Measurements from ENCODE around the gene FAM89A.

Gene FAM89A

DNA sequence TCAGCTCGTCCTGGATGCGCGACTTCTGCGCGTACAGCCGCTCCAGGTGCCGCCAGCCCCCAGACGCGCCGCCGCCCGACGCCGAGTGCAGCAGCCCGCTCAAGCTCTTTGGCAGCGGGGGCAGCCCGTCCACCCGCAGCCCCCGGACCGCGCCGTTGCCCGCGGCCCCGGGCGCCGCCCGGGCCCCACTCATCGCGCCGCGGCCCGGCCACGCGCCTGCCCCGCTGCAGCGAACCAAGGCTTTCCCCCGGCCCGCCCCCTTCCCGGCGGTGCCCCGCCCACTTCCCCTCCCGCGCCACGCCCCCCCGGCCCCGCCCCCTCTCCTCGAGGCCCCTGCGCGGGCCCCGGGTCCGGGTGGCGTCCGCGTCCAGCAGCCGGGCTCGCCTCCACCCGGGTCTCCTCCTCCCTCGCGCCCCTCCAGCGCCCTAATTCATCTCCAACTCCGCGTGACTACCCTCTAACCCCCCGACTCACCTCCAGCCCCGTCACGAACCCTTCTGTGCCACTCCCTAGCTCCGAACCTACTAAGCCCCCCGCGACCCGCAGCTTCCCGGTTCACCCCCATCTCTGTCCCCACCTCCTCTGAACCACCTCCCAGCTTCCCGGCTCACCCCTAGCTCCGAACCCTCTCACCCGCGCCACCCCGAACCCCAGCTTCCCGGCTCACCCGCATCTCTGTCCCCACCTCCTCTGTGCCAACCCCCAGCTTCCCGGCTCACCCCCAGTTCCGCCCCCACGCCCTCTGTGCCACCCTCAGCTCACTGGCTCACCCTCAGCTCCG, at the start of gene FAM89A:
FAM89A (minus strand) TSS at position 236 of the 781 bp plus-strand sequence; CDS start at position 193, 43 bp downstream.
- peak; percentile 61 for DNase-seq

DNA sequence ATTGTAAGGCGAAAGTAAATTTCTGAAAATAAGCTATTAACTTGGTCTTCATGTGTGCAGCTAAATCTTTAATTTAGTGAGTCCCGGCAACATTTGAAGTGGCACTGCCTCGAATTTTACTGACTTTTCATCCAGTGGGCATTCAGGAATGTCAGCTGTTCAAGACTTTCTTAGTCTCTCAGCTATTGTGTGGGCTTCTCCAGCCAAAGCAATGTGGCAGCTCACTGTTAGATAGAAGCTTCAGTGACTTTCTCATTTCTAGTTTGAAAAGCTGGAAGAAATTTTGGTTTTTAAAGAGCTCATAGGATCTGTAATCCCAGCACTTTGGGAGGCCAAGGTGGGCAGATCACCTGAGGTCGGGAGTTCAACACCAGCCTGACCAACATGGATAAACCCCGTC, 44.3 kb upstream of the FAM89A start:
- no peak for DNase-seq

DNA sequence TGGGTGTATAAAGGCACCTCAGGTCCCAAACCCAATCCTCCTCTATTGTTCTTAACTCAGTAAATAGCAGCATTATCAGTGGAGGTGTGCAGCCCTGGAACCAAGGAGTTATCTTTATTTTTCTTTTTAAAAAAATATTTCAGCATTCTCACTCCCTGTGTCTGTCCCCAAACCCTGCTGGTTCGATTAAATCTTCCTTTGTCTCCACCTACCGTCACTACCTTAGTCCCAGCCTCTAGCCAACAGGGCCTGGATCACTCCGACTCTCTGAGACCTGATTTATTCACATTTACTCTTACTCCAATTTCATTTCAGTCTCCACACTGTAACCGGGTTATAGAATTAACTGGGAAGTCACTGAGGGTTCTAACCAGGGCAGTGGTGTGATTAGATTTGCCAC, 39.1 kb upstream of the FAM89A start:
- DNase-seq: no peak

DNA sequence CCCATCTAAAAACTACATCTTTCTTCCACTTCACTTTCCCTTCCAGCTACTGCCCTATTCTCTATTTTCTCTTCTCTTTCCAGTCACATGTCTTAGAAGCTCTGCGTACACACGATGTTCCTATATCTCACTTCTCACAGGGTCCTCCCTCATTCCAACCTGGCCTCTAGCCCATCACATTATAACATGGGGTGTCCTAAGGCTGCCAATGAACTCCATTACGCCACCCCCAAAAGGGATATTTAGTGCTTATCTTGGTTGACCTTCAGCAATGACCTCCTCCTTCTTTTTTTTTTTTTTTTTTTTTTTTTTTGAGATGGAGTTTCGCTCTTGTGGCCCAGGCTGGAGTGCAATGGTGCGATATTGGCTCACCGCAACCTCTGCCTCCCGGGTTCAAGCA, 38.2 kb upstream of the FAM89A start:
- no peak for DNase-seq

DNA sequence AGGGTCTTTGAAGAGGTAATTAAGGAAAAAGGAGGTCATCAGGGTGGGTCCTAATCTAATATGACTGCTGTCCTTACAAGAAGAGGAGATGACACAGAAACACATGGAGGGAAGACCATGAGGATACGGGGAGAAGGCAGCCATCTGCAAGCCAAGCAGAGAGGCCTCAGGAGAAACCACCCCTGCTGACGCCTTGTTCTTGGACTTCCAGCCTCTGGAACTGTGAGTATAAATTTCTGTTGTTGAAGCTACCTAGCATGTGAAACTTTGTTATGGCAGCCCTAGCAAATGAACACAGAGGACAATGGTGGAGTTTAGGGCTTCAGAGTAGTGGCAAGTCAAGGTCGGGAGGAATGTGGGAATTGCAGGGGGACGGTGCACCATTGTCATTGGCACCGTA, 36.7 kb upstream of the FAM89A start:
- DNase-seq: no peak

DNA sequence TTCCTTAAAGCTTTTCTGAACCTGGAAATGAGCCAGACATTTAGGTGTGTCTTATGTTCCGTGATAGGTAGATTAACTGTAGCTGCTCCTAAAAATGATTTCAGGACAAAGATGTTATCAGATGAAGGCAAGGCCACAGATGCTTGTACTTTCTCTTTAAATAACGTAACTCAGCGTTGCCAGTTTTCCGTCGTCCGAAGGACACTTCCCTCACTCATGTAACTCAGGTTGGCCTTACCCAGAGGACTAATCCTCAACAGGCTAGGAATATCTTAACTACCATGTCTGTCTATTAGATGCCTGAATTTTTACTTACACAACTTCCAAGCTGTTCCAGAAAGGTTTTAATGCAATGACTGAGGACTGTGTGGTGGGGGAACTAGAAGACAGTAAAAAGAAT, 35.4 kb upstream of the FAM89A start:
- no peak for DNase-seq

DNA sequence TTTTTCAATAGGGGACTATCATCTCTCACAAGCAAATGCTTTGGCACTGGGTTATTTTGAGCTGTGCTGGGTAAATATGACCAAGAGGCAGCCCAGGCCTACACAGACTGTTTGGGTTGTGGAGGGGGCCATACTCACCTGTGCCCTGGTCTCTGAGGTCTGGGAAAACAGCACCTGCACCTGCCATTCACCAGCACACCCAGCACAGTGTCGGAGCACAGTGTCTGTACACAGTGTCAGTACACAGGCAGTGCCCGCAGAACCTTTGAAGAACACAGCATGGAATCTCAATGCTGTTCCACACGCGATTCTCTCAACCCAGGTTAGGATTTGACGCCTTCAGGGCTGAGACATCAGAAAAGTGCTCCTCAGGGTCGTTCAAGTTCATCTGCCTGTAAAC, 35.0 kb upstream of the FAM89A start:
- DNase-seq: no peak

DNA sequence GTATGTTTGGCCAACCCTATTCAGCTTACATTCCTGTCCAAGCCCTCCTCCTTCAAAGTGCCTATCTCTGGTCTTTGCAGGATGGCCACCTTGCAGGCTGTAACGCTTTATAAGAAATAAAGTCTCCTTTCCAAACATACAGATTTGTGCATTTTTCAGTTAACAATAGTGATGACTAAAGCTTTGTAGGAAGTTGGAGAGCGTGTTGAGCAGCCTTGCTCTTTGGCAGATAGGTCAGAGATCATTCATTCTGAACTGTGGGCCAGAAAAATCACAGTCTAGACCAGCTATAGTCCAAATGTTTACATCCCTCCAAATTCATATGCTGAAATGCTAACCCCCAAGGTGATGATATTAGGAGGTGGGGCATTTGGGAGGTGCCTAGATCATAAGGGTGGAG, 34.0 kb upstream of the FAM89A start:
- no peak for DNase-seq

DNA sequence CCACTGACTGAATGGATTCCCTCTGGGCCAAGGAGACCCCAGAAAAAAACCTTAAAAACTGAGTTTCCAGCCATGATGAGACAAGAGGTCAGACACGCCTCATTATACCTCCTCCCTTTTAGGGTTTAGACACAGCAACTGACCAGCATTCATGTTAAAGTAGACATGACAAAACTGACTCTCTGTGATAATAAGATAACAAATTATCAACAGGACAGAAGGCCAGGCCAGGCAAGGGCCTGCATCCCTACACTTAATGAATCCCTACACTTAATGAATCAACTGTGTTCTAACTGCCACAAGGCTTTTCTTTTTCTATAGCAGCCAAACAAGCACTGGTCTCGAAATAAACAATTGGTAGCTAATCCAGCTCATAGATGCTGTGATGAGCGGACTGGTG, 33.3 kb upstream of the FAM89A start:
- DNase-seq: no peak

DNA sequence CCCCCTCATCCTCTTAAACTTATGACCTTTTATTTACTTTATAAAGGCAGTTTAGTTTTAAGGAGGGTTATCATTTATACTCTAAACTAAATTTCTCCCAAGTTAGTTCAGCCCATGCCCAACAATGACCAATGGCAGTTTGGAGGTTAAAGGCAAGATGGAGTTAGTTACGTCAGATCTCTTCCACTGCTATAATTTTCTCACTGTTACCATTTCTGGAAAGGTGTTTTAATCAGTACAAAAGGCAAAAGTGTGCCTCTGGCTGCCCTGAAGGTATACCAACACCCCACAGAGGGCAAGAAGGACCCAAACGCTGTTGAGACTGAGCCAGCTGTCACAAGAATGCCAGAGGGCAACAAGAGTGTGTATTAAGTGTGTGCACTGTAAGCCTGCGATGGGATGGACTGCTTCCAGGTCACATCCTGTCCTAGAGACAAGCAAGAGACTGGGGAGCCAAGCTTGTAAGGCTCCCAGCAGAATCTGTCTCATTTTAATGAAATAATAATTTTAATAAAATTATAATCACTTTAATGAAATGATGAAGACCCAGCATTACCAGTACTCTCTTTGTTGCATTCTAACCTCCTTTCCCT, 32.5 kb upstream of the FAM89A start:
- no peak for DNase-seq

DNA sequence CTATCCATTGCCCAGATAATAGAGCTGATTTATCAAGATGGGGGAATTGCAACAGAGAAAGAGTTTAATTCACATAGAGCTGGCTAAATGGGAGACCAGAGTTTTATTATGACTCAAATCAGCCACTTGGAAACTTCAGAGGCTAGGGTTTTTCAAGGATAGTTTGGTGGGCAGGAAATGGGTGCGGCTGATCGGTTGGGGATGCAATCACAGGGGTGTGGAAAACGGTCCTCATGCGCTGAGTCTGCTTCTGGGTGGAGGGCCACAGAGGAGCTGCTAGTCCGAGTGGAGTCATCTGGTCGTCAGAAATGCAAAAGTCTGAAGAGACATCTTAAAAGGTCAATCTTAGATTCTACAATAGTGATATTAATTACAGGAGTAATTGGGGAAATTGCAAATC, 32.0 kb upstream of the FAM89A start:
- no peak for DNase-seq

DNA sequence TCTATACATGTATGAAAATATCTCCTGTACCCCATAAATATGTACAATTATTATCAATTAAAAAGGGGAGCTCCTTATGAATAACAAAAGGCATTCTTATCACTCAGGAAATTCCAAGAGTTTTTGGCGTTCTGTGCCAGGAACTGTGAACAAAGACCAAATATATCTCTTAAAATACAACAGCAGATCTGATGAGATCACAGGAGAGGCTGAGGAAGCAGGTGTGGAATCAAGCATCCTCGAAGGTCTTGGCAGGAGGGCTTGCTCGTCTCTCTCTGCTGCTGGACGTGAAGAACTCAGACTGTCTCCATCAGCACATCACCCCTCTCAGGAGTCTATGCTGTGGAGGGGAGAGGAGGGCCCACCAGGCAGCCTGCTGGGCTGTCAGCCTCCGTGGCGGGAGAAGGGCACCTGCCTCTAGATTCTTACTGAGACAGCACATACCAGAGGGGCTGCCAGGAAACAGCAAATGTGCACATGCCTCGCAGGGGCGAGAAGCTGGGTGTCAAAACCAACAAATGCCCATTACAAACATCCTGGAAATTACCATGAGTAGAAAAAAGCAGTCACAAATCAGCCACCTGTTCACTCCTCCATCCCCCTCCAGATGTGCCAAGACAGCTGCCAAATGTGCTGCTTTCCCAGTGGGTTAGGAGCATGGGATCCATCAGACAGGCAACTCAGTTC, 30.8 kb upstream of the FAM89A start:
- no peak for DNase-seq

DNA sequence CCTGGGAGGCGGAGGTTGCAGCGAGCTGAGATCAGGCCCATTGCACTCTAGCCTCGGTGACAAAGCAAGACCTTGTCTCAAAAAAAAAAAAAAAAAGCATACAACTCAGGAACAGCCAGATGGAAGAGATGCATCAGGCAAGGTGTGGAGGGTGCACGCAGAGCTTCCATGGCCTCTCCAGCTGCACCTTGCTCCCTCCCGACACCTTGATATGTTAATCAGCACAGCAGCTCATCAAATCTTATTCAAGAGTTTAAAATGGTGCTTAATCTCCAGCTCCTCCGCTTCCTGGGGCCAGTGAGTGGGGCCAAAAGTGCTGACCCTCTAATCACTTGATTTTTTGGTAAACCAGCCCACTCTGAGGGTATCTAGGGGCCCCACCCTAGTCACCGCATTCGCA, 29.3 kb upstream of the FAM89A start:
- no peak for DNase-seq

DNA sequence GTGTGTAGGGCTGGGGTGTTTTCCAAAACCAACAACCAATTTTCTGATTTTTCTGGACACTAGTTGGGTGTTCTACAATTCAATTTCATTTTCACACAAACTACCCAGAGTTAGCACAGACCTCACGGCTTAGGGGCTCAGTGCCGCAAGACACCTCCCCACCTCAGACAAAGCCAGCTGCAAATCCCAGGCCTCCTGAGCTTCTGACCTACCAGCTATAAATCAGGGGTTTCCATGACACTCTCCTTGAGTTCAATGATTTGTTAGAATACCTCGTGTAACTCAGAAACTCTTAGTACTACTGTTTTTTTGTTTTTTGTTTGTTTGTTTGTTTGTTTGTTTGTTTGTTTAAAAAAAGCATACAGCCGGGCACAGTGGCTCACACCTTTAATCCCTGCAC, 28.7 kb upstream of the FAM89A start:
- no peak for DNase-seq

DNA sequence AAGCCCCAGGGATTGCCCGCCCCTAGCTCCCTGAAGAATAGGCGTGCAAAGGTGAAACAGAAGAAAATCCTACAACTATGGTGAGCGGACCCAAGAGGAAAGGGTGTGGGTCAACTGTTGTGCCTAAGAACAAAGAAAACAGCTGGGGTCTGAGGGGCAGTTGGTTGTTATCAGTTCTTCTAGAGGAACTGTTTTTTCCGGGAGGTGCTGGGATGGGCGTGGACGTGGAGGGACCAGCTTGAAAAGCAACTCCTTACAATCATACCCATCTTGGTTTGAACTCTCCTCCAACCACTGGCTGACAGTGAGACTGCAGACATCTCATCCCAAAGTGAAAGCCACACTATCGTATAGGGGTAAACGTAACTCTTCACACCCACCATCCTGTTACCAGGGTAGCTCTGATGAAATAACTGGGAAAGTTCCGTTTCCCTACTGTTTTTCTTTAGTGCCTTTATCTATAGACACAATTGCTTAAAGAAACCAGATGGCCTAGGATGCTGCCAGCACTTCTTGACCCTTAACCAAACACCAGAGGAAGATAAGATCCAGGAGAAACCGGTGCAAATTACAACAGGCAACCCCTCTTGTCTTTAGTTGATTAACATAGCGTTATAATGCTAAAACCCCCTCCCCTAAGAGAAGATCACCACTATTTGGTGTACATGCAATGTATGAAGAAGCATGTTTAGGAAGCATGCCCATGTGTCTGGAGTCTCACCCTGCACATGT, 25.6 kb upstream of the FAM89A start:
- DNase-seq: no peak

DNA sequence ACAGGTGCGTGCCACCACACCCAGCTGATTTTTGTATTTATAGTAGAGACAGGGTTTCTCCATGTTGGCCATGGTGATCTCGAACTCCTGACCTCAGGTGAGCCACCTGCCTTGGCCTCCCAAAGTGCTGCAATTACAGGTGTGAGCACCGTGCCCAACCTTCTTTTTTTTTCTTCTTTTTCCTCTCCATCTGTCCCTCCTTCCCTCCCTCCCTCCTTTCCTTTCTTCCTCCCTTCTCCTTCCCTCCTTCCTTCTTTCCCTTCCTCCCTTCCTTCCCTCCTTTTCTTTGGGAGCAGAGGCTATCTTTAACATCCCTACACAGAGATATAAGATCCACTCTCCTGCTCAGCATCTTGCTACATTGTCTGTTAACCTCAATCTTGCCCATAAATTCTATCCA, 24.4 kb upstream of the FAM89A start:
- DNase-seq: no peak

DNA sequence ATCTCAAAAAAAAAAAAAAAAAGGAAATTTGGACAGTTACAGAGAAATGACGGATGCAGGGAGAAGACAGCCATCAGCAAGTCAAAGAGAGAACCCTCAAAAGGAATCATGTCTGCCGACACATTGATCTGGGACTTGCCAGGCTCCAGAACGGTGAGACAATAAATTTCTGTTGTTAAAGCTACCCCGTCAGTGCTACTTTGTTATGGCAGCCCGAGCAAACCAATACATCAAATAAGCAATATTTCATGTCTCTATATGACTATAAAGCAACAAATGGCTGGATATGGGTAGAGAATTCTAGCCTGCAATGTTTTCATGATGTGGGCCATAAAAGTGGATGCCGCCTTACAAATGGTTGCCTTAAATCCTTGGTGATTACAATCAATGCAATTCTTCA, 23.3 kb upstream of the FAM89A start:
- no peak for DNase-seq

DNA sequence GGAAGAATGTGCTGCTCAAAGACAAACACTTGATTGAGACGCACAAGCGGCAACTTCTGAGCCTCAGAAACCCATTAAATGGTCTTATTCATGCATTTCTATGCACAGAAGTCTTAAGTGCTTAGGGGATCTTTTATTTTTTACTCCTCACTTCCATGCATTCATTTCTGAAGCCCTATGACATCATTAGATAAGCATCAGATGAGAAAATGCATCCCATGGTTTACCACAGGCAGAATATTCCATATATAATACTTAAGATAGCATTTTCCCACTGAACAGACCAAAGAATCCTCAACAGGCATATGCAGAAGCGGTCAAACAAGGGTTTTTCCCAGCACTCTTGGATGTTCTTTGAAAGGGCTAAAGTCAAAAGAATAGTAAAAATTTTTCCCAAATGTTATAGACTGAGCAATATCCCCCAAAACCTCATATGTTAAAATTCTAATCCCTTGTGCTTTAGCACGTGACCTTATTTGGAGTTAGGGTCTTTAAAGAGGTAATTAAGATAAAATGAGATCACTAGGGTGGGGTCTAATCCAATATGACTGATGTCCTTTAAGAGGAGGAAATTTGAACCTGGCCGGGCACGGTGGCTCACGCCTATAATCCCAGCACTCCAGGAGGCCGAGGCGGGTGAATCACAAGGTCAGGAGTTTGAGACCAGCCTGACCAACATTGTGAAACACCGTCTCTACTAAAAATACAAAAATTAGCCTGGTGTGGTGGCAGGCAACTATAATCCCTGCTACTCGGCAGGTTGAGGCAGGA, 22.6 kb upstream of the FAM89A start:
- DNase-seq: no peak

DNA sequence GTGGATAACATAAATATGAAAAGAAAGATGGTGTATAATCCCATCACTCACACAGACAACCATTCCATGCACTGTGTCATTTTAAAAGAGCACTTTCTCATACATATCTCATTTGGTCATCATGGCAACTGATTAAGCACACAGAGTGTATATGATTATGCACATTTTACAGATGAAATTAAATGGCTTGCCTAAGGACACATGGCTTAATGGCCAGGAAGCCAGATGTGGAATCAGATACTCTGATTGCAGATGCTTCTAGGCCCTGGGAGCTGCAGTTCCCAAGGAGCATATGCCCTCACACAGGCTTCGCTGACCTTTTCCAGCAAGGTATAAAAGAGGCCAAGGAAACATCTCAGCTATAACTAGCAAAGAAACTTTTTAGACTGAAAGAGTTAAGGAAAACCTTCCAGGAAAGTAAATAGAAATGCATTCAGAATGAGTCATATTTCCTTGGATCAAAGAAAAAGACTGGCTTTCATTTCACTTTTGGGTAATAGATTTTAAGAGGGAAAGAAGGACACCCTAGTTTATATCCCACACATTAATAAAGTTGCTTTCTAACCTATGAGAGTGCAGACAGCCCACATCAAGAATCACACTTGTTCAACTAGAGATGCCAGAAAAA, 19.6 kb upstream of the FAM89A start:
- DNase-seq: no peak

DNA sequence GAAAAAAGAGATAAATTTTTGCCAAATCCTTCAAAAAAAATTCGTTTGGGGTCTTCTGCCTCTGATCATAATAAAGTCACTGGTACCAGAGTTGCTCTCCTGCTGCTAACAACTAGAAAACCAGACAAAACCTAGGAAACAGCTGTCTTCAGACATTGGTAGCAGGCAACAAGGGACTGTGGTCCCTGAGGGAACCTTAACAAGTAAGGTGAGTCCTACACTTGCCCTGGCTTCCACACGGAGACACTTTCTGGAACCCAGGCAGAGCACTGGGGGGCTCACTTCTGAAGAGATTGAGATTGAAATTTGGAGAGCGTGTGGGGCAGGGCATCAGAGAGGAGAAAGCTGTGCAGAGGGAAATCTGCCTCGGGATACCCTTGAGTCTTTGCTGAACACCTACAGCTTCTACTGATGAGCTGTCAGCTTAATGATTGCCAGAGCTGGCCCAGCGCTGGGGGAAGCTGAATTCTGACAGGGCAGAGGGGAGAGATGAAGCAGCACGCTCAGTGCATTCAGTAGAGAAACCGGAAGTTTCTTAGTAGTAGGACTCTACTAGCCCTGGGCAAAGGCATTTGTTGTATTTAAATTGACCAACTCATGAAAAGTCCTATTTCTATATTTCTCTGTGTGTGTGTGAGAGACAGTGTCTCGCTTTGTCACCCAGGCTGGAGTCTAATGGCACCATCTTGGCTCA, 18.5 kb upstream of the FAM89A start:
- DNase-seq: no peak

DNA sequence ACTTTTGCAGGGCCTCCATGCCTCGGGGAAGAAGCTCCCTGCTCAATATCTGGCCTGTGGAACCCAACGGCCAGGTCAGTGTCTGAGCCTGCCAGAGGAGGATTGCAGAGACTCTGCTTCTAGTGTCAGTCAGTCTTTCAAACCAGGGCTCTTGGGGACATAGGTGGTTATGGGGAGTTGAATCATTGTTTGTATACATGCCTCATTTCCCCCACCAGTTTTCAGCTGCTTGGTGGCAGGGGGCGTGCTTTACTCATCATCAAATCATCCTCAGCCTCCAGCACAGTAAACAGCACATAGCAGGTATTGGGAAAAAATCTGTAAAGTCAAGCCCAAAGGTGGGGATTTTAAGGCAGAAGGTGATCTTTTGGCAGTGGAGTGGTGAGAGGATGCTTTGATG, 17.4 kb upstream of the FAM89A start:
- no peak for DNase-seq

DNA sequence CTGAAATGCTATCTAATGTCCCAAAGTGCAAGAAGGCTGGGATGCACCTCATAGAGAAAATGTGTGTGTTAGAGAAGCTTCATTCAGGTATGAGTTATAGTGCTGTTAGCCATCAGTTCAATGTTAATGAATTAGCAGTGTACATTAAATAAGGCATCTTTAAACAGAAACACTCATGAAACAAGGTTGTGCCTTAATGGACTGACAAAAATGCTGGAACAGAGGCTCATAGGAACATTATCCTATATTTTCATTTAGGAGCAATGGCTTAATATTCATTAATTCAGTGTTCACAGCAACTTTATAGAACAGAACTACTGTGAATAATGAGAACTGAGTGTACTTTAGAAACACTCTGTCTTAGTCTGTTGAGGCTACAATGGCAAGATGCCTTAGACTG, 15.2 kb upstream of the FAM89A start:
- DNase-seq: no peak
